ENCODE data around the gene GDI2.

DNA sequence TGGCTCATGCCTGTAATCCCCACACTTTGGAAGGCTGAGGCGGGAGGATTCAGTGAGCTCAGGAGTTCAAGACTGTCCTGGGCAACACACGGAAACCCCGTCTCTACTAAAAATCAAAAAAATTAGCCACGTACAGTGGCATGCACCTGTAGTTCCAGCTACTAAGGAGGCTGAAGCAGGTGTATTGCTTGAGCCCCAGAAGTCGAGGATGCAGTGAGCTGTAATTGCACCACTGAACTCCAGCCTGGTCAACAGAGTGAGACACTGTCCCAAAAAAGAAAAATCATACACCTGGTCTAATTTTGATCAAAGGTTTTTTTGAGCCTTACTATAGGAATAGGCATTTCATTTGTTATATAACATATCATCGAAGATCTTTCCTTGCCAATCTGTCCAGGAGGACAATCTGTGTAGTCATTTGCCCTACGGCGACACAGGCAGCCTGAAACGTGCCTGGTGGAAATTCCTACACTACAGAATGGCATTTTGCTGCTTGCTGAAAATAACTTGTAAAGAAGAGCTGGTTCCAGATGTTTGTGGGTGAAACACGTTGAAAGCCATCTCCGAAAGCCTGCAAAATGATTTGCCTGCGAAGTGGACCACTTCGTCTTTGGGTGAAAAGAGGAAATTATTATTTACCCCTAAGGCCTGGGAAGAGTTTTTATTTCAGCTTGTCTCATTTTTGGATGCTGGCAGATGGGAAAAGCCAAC, 31.3 kb upstream of the GDI2 start:
- TF ChIP-seq, protein P1, sequence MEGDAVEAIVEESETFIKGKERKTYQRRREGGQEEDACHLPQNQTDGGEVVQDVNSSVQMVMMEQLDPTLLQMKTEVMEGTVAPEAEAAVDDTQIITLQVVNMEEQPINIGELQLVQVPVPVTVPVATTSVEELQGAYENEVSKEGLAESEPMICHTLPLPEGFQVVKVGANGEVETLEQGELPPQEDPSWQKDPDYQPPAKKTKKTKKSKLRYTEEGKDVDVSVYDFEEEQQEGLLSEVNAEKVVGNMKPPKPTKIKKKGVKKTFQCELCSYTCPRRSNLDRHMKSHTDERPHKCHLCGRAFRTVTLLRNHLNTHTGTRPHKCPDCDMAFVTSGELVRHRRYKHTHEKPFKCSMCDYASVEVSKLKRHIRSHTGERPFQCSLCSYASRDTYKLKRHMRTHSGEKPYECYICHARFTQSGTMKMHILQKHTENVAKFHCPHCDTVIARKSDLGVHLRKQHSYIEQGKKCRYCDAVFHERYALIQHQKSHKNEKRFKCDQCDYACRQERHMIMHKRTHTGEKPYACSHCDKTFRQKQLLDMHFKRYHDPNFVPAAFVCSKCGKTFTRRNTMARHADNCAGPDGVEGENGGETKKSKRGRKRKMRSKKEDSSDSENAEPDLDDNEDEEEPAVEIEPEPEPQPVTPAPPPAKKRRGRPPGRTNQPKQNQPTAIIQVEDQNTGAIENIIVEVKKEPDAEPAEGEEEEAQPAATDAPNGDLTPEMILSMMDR (IDR thresholded peaks at IDR 0.05; ENCODE audit: low read depth, low read length, missing input control) = no peak
- TF ChIP-seq, protein P2, sequence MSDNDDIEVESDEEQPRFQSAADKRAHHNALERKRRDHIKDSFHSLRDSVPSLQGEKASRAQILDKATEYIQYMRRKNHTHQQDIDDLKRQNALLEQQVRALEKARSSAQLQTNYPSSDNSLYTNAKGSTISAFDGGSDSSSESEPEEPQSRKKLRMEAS (IDR thresholded peaks at IDR 0.05) = no peak
- TF ChIP-seq FOXA1 (IDR thresholded peaks at IDR 0.05) = no peak
- TF ChIP-seq JUND (IDR thresholded peaks at IDR 0.05) = no peak
- no peak for TF ChIP-seq SP1 (IDR thresholded peaks at IDR 0.05)
- TF ChIP-seq, protein P3, sequence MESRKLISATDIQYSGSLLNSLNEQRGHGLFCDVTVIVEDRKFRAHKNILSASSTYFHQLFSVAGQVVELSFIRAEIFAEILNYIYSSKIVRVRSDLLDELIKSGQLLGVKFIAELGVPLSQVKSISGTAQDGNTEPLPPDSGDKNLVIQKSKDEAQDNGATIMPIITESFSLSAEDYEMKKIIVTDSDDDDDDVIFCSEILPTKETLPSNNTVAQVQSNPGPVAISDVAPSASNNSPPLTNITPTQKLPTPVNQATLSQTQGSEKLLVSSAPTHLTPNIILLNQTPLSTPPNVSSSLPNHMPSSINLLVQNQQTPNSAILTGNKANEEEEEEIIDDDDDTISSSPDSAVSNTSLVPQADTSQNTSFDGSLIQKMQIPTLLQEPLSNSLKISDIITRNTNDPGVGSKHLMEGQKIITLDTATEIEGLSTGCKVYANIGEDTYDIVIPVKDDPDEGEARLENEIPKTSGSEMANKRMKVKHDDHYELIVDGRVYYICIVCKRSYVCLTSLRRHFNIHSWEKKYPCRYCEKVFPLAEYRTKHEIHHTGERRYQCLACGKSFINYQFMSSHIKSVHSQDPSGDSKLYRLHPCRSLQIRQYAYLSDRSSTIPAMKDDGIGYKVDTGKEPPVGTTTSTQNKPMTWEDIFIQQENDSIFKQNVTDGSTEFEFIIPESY (IDR thresholded peaks at IDR 0.05) = no peak
- TF ChIP-seq RXRA (IDR thresholded peaks at IDR 0.05) = no peak
- no peak for TF ChIP-seq TAF1 (conservative IDR thresholded peaks at IDR 0.05)
- TF ChIP-seq NR2F2 (IDR thresholded peaks at IDR 0.05) = no peak
- TF ChIP-seq, protein P4, sequence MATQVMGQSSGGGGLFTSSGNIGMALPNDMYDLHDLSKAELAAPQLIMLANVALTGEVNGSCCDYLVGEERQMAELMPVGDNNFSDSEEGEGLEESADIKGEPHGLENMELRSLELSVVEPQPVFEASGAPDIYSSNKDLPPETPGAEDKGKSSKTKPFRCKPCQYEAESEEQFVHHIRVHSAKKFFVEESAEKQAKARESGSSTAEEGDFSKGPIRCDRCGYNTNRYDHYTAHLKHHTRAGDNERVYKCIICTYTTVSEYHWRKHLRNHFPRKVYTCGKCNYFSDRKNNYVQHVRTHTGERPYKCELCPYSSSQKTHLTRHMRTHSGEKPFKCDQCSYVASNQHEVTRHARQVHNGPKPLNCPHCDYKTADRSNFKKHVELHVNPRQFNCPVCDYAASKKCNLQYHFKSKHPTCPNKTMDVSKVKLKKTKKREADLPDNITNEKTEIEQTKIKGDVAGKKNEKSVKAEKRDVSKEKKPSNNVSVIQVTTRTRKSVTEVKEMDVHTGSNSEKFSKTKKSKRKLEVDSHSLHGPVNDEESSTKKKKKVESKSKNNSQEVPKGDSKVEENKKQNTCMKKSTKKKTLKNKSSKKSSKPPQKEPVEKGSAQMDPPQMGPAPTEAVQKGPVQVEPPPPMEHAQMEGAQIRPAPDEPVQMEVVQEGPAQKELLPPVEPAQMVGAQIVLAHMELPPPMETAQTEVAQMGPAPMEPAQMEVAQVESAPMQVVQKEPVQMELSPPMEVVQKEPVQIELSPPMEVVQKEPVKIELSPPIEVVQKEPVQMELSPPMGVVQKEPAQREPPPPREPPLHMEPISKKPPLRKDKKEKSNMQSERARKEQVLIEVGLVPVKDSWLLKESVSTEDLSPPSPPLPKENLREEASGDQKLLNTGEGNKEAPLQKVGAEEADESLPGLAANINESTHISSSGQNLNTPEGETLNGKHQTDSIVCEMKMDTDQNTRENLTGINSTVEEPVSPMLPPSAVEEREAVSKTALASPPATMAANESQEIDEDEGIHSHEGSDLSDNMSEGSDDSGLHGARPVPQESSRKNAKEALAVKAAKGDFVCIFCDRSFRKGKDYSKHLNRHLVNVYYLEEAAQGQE (IDR thresholded peaks at IDR 0.05) = no peak
- no peak for TF ChIP-seq GABPA (IDR thresholded peaks at IDR 0.05 in 1 of 2, conservative IDR thresholded peaks at IDR 0.05 in 1 of 2)
- TF ChIP-seq RAD21 (IDR thresholded peaks at IDR 0.05) = no peak
